Kasumi-1 (cell line): ENCODE results near the gene TMIGD1.

ENCODE experiments used
- DNase-seq, 2 experiments: peaks; one replicate each; lab custom pipeline; 2025; lab: John Stamatoyannopoulos, UW

Gene TMIGD1

DNA sequence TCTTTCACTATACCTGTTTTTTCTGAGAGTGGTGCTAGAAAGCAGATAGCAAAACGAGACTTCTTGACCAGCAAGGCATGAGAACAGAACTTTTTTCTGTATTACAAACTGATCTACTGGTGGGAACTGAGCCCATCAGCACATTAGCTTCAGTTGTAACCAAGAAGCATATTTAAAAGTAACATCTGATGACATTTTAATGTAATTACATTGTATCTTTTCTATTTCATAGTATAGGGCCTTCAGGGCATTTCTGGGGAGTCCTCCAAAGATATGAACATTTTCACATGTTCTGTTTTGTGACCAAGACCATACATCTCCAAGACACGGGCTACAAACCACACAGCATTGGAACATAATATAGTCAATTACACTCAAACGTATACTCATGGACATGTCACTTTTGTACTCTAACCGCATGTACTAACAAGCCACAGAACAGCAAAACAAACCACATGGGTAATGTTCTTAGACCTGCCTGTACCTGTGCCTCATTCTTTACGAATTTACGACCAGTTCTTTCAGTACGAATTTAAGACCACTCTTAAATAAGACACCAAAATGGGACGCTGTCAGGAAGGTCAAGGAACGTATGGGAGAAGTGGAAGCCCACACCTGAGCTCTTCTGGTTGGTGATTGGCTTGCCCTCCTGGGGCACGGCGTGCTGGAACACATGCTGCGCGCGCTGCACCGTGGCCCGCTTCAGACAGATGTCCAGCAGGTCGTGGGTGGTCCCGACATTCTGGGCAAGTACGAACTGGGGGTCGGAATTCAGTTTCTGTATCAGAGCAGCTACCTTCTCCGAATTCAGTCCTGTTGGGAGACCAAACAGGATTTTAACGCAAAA, 42.9 kb downstream of the TMIGD1 start:
- peak in 1 of 2 experiments; percentile 40 for DNase-seq

- DNase-seq, result no peak
Observed at GRCh38 chr17:30290077-30290476, 43.8 kb downstream of the TMIGD1 start.

GRCh38 chr17:30279156-30279555, 54.7 kb downstream of the TMIGD1 start:
- DNase-seq, result no peak

- peak; percentile 51 to 63 for DNase-seq
Observed at GRCh38 chr17:30278032-30278431, 55.8 kb downstream of the TMIGD1 start.

DNA sequence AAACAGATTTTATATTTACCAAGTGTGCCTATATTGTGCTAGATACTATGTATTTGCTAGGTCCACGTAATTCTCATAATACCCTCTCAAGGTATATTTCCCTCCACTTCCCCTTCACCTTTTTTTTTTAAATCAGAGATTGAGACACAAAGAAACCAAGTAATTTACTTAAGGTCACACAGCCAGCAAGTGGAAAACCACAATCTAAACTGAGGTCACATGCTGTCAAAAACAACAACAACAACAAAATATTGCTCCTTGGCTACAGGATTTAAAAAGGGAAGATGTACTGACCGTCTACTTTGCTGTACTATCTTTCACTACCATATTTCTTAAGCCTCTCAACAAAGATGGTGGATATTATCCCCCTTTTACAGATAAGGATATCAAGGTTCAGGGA, 57.9 kb downstream of the TMIGD1 start:
- no peak for DNase-seq

- no peak for DNase-seq
Observed at GRCh38 chr17:30274887-30275286, 59.0 kb downstream of the TMIGD1 start.

DNA sequence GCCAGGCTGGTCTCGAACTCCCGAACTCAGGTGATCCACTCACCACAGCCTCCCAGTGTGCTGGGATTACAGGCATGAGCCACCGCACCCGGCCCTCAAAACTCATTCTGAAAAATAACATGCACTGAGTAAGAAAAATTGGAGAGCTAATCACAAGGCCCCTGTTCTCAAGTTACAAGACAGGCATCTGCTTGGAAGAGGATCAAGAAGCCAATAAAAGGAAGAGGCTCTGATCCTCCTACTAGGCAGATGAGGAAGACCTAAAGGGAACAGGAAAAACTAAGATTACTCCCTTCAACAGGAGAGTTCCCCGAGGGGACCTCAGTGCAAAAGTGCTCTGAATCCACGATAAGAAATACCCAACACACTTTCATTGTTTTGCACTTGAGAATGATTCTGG, 60.5 kb downstream of the TMIGD1 start:
- peak; percentile 76 to 84 for DNase-seq

- DNase-seq, result no peak
Observed at GRCh38 chr17:30271102-30271501, 62.8 kb downstream of the TMIGD1 start.

- DNase-seq, result no peak
Observed at GRCh38 chr17:30267625-30268024, 66.2 kb downstream of the TMIGD1 start.
